ENCODE data around the gene C19orf81.

C19orf81 gene

DNA sequence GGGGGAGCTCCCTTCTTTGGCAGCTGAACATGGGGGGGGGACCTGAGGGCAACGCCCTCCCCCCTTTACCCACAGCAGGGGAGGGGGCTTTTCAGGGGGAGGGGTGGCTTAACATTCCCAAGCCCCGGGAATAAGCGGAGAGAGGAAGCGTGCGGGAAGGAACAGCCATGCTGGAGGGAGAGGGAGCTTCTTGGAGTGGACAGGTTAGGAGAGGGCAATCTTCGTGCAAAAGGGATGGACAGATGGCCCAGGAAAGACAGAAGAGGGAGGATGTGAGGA lies 10.8 kb downstream of the C19orf81 start:
- no peak for DNase-seq (ENCODE audit: low read depth)
- TF ChIP-seq, protein P1, sequence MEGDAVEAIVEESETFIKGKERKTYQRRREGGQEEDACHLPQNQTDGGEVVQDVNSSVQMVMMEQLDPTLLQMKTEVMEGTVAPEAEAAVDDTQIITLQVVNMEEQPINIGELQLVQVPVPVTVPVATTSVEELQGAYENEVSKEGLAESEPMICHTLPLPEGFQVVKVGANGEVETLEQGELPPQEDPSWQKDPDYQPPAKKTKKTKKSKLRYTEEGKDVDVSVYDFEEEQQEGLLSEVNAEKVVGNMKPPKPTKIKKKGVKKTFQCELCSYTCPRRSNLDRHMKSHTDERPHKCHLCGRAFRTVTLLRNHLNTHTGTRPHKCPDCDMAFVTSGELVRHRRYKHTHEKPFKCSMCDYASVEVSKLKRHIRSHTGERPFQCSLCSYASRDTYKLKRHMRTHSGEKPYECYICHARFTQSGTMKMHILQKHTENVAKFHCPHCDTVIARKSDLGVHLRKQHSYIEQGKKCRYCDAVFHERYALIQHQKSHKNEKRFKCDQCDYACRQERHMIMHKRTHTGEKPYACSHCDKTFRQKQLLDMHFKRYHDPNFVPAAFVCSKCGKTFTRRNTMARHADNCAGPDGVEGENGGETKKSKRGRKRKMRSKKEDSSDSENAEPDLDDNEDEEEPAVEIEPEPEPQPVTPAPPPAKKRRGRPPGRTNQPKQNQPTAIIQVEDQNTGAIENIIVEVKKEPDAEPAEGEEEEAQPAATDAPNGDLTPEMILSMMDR (conservative IDR thresholded peaks at IDR 0.05; ENCODE audit: control insufficient read depth, insufficient read depth, low read depth, low read length): no peak
- no peak overlapping the region for H3K4me3 ChIP-seq (ENCODE audit: control insufficient read depth, low read depth, low read length)

DNA sequence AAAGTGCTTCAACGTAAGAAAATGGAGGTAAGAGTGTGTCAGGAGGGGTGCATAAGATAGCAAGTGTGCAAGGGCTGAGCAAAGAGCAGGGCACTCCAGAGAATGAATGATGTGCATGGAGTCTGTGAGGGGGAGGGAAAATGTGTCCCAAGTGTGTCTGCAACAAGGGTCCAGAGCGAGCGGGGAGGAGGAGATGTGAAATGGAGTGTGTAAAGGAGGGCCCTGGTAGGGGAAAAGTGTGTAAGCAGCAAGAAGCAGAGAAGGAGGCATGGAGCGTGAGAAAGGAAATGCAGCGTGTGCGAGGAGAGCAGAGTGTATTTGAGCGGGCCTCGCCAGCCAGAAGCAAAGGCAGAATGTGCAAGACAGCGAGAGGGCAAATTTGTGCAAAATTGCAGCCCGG lies 11.8 kb downstream of the C19orf81 start:
- DNase-seq (ENCODE audit: low read depth): no peak
- no peak overlapping the region for H3K4me3 ChIP-seq (ENCODE audit: control insufficient read depth, low read depth, low read length)
- TF ChIP-seq, protein P1 (conservative IDR thresholded peaks at IDR 0.05; ENCODE audit: control insufficient read depth, insufficient read depth, low read depth, low read length): no peak

DNA sequence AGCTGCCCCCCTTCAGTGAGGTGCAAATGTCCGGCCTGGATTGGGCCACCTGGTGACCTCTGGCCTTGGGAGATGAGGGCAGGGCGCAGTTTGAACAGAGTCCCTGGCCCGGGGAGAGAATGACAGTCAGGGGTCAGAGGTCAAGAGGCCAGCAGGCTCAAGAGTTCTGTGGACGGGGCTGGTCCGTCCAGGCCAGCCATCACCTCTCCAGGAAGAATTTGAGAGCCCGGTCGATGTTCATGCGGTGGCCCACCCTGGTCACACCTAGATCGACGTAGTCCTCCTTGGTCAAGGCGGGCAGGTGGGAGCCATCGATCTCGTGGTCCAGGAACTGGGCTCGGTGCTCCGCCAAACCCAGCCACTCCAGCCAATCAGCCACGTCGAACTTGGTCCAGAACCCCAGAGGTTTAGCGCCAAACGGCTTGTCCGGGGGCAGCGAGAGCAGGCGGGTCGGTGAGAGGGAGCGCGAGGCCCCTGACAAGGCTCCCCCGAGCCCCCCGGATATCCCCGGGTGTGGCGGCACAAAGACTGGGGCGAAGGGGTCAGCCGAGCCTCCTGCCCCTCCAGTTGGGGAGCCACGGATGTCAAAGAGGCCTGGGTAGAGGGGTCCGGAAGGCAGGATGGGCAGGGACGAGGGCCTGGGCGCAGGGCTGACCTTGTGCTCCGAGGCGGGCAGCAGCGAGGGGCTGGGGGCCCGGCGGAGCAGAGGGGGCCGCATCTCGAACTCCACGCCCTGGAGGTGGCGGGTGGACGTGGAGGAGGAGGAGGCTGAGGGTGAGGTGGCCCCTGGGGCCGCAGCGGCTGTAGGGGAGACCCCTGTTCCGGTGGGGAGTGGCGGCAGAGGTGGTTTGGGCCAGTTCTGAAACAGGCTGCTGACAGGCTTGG lies 12.8 kb downstream of the C19orf81 start:
- no peak overlapping the region for H3K4me3 ChIP-seq (ENCODE audit: control insufficient read depth, low read depth, low read length)
- no peak for DNase-seq (ENCODE audit: low read depth)
- TF ChIP-seq, protein P1 (conservative IDR thresholded peaks at IDR 0.05; ENCODE audit: control insufficient read depth, insufficient read depth, low read depth, low read length): no peak

DNA sequence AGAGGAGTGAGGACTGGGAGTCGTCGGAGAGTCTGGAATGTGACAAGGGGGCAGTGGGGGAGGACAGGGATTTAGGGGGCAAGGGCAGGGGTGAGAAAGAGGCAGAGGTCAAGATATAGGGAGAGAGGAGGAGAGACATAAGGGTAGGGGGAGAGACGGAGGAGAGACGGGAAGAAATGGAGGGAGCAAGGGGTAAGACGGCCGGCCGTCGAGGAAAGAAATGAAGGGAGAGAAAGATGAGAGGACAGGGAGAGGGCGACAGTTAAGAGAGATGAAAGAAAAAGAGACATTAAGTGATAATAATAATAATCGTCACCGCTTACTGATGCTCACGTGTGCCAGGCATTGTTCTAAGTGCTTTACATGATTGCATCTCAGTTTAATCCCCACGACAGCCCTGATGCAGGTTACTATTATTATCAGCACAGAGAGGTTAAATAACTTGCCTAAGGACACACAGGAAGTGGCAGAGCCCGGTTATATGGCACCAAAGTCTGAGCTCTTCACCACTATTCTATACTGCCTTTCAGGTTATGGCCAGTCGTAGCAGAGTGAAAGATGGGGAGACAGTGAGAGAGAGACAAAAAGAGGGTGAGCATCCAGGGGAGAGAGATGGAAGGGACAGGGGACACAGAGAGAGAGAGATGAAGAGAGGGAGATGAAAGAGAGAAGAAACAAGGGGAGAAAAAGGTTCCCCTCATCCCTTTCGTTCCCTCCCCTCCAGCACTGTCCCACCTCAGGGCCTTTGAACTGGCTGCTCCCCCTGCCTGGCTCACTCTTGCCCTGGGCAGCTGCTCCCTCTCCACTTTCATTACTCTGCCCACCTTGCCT lies 13.6 kb downstream of the C19orf81 start:
- H3K4me3 ChIP-seq (ENCODE audit: control insufficient read depth, low read depth, low read length): no peak overlapping the region
- TF ChIP-seq, protein P1 (conservative IDR thresholded peaks at IDR 0.05; ENCODE audit: control insufficient read depth, insufficient read depth, low read depth, low read length): no peak
- no peak for DNase-seq (ENCODE audit: low read depth)

DNA sequence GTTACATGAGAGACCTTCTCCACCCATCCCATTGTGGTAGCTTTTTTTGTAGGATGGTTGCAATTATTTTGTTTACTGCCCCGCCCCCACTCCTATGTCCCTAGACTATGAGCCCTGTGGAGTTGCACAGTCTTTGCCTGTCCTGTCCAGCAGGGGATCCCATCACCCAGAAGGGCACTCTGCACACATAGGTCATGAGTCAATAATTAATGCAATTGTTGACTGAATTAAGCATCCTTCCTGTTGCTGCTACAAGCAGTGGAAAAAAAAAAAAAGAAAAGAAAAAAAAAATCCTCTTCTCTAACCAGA lies 14.2 kb downstream of the C19orf81 start:
- H3K4me3 ChIP-seq (ENCODE audit: control insufficient read depth, low read depth, low read length): no peak overlapping the region
- peak; percentile 2 for DNase-seq (ENCODE audit: low read depth)
- TF ChIP-seq, protein P1 (conservative IDR thresholded peaks at IDR 0.05; ENCODE audit: control insufficient read depth, insufficient read depth, low read depth, low read length): peak; percentile 11

GRCh38 chr19:50664204-50664603 lies 15.0 kb downstream of the C19orf81 start:
- H3K4me3 ChIP-seq (ENCODE audit: control insufficient read depth, low read depth, low read length): no peak overlapping the region
- TF ChIP-seq, protein P1 (conservative IDR thresholded peaks at IDR 0.05; ENCODE audit: control insufficient read depth, insufficient read depth, low read depth, low read length): no peak
- no peak for DNase-seq (ENCODE audit: low read depth)
